PC-3 (cell line): Measurements from ENCODE around the gene VPS41. TPM values are rescaled to one million over a fixed set of nuclear protein-coding genes. Genes with fewer than 3 reads are reported as not detected.

Source experiments
- ATAC-seq: fragments of 200-7000 bp; cut with Tn5 transposase; 2 replicates; pipeline ENCODE4 v1.9.1; 2020; ENCODE audit warnings: mild to moderate bottlenecking, moderate library complexity
- BruUV-seq: library from RNA; stranded (reverse); fragments of 400-500 nt; replicated peaks from 2 replicates; lab custom pipeline; 2021; lab: Mats Ljungman, UMichigan
- CTCF ChIA-PET: fragments of 300-600 bp; sonication (Branson Sonifier 250); formaldehyde crosslinking; loops from one replicate; lab custom pipeline; 2022; ENCODE audit warnings: antibody characterized with exemption; lab: Charles Lee
- POLR2A ChIA-PET: fragments of 300-600 bp; sonication (Branson Sonifier 250); formaldehyde crosslinking; loops from one replicate; lab custom pipeline; 2022; ENCODE audit warnings: antibody characterized with exemption; ENCODE audit not compliant: unreplicated experiment; lab: Charles Lee
- DNase-seq: peaks from one replicate; pipeline ENCODE4 v3.0.0-alpha.2; 2015
- H2AFZ ChIP-seq: fragments of 300-600 bp; sonication (generic); 2 replicates; pipeline ENCODE4 v1.6.0; 2016; ENCODE audit warnings: antibody characterized with exemption, low read length
- H3F3A ChIP-seq: fragments of 300-600 bp; sonication (generic); one replicate; pipeline ENCODE4 v1.6.0; 2017; ENCODE audit warnings: antibody characterized with exemption, low read length, control low read depth, mild to moderate bottlenecking; ENCODE audit not compliant: unreplicated experiment
- H3K27ac ChIP-seq: fragments of 300-600 bp; sonication (generic); 2 replicates; pipeline ENCODE4 v1.5.1; 2016; ENCODE audit warnings: mild to moderate bottlenecking, low read length
- H3K27me3 ChIP-seq: fragments of 300-600 bp; sonication (generic); 2 replicates; pipeline ENCODE4 v1.6.1; 2016; ENCODE audit warnings: low read length, mixed read lengths
- H3K36me3 ChIP-seq: fragments of 300-600 bp; sonication (generic); 2 replicates; pipeline ENCODE4 v1.6.1; 2016; ENCODE audit warnings: low read depth, mixed run types, low read length, mixed read lengths
- H3K4me1 ChIP-seq: fragments of 300-600 bp; sonication (generic); 2 replicates; pipeline ENCODE4 v1.5.1; 2016; ENCODE audit warnings: low read length; ENCODE audit not compliant: insufficient read depth
- H3K4me2 ChIP-seq: fragments of 300-600 bp; sonication (generic); 2 replicates; pipeline ENCODE4 v1.6.0; 2016; ENCODE audit warnings: low read length
- H3K4me3 ChIP-seq: fragments of 300-600 bp; sonication (generic); 2 replicates; pipeline ENCODE4 v1.5.1; 2016; ENCODE audit warnings: mild to moderate bottlenecking, low read length, mixed read lengths
- H3K79me2 ChIP-seq: fragments of 300-600 bp; sonication (generic); 2 replicates; pipeline ENCODE4 v1.6.1; 2017; ENCODE audit warnings: low read length, mixed read lengths
- H3K9ac ChIP-seq: fragments of 300-600 bp; sonication (generic); 2 replicates; pipeline ENCODE4 v1.6.0; 2016; ENCODE audit warnings: mild to moderate bottlenecking, low read length
- H3K9me2 ChIP-seq: fragments of 300-600 bp; sonication (generic); replicated peaks from 2 replicates; pipeline ENCODE4 v1.6.1; 2016; ENCODE audit warnings: mixed run types, low read length, mixed read lengths
- H3K9me3 ChIP-seq: fragments of 300-600 bp; sonication (generic); 2 replicates; pipeline ENCODE4 v1.6.1; 2016; ENCODE audit warnings: low read length, mixed read lengths
- H4K20me1 ChIP-seq: fragments of 300-600 bp; sonication (generic); 2 replicates; pipeline ENCODE4 v1.6.1; 2016; ENCODE audit warnings: low read length, mixed read lengths
- EZH2 ChIP-seq: fragments of 300-600 bp; sonication (generic); IDR thresholded peaks from one replicate; pipeline ENCODE4 v1.6.1; 2017; ENCODE audit warnings: antibody characterized with exemption, mild to moderate bottlenecking, low read length; ENCODE audit not compliant: unreplicated experiment
- EZH2phosphoT487 ChIP-seq: fragments of 300-600 bp; sonication (generic); IDR thresholded peaks from 2 replicates; pipeline ENCODE4 v1.6.1; 2018; ENCODE audit warnings: mild to moderate bottlenecking, antibody characterized with exemption, low read length, borderline replicate concordance
- intact Hi-C: fragments of 100-400 bp; cut with micrococcal nuclease; formaldehyde crosslinking; loops from 2 replicates; pipeline ENCODE4 v1.9.0; 2023
- total RNA-seq: library from RNA; depleted of rRNA; stranded (reverse); fragments of >200 nt; gene quantifications from 2 replicates; pipeline ENCODE4 v1.2.3, GENCODE V29; 2014
- TF ChIP-seq, protein P1 (sequence below): fragments of 300-600 bp; sonication (generic); conservative IDR thresholded peaks from 2 replicates; pipeline ENCODE4 v1.5.1; 2017; ENCODE audit warnings: antibody characterized with exemption, low read depth, mild to moderate bottlenecking, low read length

The VPS41 gene
- total RNA-seq, 1 experiment from 2014 or later: 35.2 TPM

DNA sequence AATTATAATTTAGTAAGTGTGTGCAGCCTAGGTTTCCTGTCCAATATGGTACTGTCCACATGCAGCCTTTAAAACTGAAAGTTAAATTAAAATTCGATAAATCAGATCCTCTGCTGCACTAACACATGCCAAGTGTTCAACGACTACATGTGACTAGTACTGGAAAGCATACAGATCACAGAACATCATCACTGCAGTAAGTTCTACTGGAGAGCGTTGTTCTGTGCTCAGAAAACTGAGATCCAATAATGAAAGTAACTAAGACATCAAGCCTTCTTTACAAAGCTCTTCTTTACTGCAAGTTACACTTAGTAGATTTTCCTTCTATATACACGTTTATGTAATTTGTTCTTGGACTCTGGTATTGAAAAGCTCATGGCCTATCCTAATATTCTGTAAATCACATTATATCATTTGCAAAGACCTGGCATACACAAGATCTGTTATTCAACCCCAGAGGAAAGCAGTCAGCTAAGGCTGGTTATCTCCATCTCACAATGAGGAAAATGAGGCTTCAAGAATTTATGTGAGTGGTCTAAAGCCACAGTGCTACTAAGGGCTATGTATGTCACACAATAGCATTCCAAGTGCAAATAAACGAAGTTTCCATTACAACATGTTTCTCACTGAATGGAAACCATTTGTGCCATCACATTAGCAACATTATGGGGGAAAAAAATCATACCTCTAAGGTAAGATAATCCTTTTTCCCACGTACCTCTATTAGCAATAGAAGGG, 77.6 kb downstream of the VPS41 start:
- Histone ChIP-seq H3K9me2 (no peaks in the 10 kb centered on the region), H3K4me2 (no peak overlapping the region), H3K27me3 (no peaks in the 10 kb centered on the region), H3F3A (no peaks in the 10 kb centered on the region), H4K20me1 (no peaks in the 10 kb centered on the region), H3K4me3 (no peak overlapping the region), H2AFZ (no peak overlapping the region), H3K9ac (no peak overlapping the region), H3K4me1 (no peaks in the 10 kb centered on the region), H3K9me3 (no peaks in the 10 kb centered on the region), H3K27ac (no peak overlapping the region), H3K36me3 (no peaks in the 10 kb centered on the region), H3K79me2 (no peaks in the 10 kb centered on the region)
- ChIA-PET POLR2A (no interaction called here), CTCF (no interaction called here)
- no peak for TF ChIP-seq EZH2
- TF ChIP-seq, protein P1, sequence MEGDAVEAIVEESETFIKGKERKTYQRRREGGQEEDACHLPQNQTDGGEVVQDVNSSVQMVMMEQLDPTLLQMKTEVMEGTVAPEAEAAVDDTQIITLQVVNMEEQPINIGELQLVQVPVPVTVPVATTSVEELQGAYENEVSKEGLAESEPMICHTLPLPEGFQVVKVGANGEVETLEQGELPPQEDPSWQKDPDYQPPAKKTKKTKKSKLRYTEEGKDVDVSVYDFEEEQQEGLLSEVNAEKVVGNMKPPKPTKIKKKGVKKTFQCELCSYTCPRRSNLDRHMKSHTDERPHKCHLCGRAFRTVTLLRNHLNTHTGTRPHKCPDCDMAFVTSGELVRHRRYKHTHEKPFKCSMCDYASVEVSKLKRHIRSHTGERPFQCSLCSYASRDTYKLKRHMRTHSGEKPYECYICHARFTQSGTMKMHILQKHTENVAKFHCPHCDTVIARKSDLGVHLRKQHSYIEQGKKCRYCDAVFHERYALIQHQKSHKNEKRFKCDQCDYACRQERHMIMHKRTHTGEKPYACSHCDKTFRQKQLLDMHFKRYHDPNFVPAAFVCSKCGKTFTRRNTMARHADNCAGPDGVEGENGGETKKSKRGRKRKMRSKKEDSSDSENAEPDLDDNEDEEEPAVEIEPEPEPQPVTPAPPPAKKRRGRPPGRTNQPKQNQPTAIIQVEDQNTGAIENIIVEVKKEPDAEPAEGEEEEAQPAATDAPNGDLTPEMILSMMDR: no peak
- TF ChIP-seq EZH2phosphoT487: no peak
- no TSS peak for BruUV-seq
- ATAC-seq (no peak), DNase-seq (no peak)
- intact Hi-C loops: no loop called here

DNA sequence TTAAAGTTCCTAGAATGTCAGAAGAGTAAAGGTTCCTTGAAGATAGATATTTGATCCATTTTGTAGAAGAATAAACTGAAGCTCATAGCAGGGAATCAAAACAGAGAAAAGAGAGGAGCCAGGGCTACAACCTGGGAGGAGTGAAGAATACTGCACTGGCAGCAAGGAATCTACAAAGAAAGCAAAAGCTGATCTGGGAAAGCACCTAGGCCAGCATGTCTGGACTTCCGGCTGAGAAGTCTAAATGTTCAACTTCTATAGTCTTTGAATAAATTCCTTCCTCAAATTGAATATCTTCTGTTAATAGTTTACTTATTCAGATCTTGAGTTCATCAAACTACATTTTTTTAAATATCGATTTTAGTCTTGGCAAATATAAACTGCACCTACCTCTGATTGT, 78.2 kb downstream of the VPS41 start:
- Histone ChIP-seq H3K79me2 (no peaks in the 10 kb centered on the region), H3K9me3 (no peaks in the 10 kb centered on the region), H3K9ac (no peak overlapping the region), H4K20me1 (no peaks in the 10 kb centered on the region), H3K9me2 (no peaks in the 10 kb centered on the region), H3K4me3 (no peak overlapping the region), H3K27me3 (no peaks in the 10 kb centered on the region), H3F3A (no peaks in the 10 kb centered on the region), H2AFZ (no peak overlapping the region), H3K4me2 (no peak overlapping the region), H3K36me3 (no peaks in the 10 kb centered on the region), H3K27ac (no peak overlapping the region), H3K4me1 (no peaks in the 10 kb centered on the region)
- POLR2A ChIA-PET: no interaction called here
- intact Hi-C loops: no loop called here
- BruUV-seq: no TSS peak
- DNase-seq (no peak), ATAC-seq (no peak)
- TF ChIP-seq, protein P1: no peak
- TF ChIP-seq EZH2 (no peak), EZH2phosphoT487 (no peak)
- CTCF ChIA-PET: no interaction called here

DNA sequence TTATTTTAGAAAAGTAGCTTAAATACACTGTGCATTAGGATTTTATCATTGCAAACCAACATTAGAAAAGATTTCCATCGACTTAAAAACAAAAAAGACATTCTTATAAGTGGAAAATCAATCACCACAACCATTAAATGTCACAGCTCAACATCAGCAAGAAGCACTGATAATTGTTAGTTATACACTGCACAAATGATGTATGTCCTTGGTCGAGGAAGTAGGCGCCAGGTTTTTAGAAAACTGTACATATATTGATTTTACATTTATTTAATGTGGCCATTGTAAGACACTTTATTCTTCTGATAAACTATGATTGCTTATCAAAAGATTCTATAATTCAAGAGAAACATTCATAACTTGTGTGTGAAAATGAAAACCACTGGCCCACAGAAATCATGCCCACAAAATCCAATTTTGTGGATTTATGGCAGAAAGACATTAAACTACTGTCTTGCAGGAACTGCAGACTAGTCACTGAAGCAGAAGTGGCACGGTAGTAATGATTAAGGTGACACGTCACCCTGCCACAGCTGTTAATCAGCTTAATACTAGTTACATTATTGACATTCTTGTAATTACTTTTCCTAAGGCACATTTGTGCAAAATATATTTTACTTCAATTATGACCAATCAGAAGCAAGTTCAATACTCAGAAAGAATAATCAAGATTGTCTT, 79.4 kb downstream of the VPS41 start:
- ChIA-PET POLR2A (no interaction called here), CTCF (no interaction called here)
- H3K9me3 ChIP-seq: no peaks in the 10 kb centered on the region
- H3K4me3 ChIP-seq: no peak overlapping the region
- H3K4me2 ChIP-seq: no peak overlapping the region
- H3K4me1 ChIP-seq: no peaks in the 10 kb centered on the region
- intact Hi-C loops: no loop called here
- no peaks in the 10 kb centered on the region for H3K36me3 ChIP-seq
- H2AFZ ChIP-seq: no peak overlapping the region
- DNase-seq: no peak
- no peak for ATAC-seq
- H3K27me3 ChIP-seq: no peaks in the 10 kb centered on the region
- no TSS peak for BruUV-seq
- H4K20me1 ChIP-seq: no peaks in the 10 kb centered on the region
- H3K9me2 ChIP-seq: no peaks in the 10 kb centered on the region
- TF ChIP-seq, protein P1: no peak
- TF ChIP-seq EZH2: no peak
- no peak for TF ChIP-seq EZH2phosphoT487
- H3F3A ChIP-seq: no peaks in the 10 kb centered on the region
- H3K27ac ChIP-seq: no peak overlapping the region
- no peak overlapping the region for H3K9ac ChIP-seq
- H3K79me2 ChIP-seq: no peaks in the 10 kb centered on the region
